Natural killer cell (primary cell): ENCODE measurements around the gene PIK3R2. TPM values are rescaled to one million over a fixed set of nuclear protein-coding genes. Genes with fewer than 3 reads are reported as not detected.

Source experiments
- ATAC-seq, 3 donors: fragments of 150-1000 bp in 2 of 3; fragments of 200-7000 bp in 1 of 3; cut with Tn5 transposase; 1 replicate in 1 of 3; 2 replicates in 2 of 3; pipeline ENCODE4 v1.10.0; 2021; ENCODE audit warnings: mild to moderate bottlenecking in 2 of 3, moderate library complexity in 2 of 3
- DNase-seq, 2 donors: peaks; one replicate each; pipeline versions ENCODE4 v3.0.0 to v3.0.0-alpha.2; 2013 to 2021; ENCODE audit warnings: mixed read lengths in 1 of 2
- H3K27ac ChIP-seq: one replicate; pipeline ENCODE4 v1.5.1; 2013; ENCODE audit warnings: mild to moderate bottlenecking, low read length
- H3K27me3 ChIP-seq: one replicate; pipeline ENCODE4 v1.6.1; 2013; ENCODE audit warnings: low read length; ENCODE audit not compliant: control insufficient read depth, insufficient read depth
- H3K36me3 ChIP-seq: one replicate; pipeline ENCODE4 v1.6.1; 2013; ENCODE audit warnings: low read length; ENCODE audit not compliant: control insufficient read depth, insufficient read depth
- H3K4me1 ChIP-seq: one replicate; pipeline ENCODE4 v1.6.1; 2013; ENCODE audit warnings: low read length; ENCODE audit not compliant: control insufficient read depth, insufficient read depth
- H3K4me3 ChIP-seq: one replicate; pipeline ENCODE4 v1.5.1; 2013; ENCODE audit warnings: low read length
- H3K9me3 ChIP-seq: one replicate; pipeline ENCODE4 v1.6.1; 2013; ENCODE audit warnings: low read length; ENCODE audit not compliant: control insufficient read depth, insufficient read depth
- H3K27ac Mint-ChIP-seq, 2 donors: one replicate each; pipeline ENCODE4 v1.8.0; 2022; ENCODE audit warnings: mild to moderate bottlenecking in 2 of 2, mixed read lengths in 2 of 2, moderate library complexity in 1 of 2
- H3K27me3 Mint-ChIP-seq, 2 donors: one replicate each; pipeline ENCODE4 v1.8.0; 2022; ENCODE audit warnings: low read depth in 2 of 2, mixed read lengths in 2 of 2
- H3K36me3 Mint-ChIP-seq: one replicate; pipeline ENCODE4 v1.8.0; 2022; ENCODE audit warnings: mixed read lengths
- H3K4me1 Mint-ChIP-seq, 2 donors: one replicate each; pipeline ENCODE4 v1.8.0; 2022; ENCODE audit warnings: mixed read lengths in 2 of 2
- H3K4me3 Mint-ChIP-seq: one replicate; pipeline ENCODE4 v1.8.0; 2022; ENCODE audit warnings: mild to moderate bottlenecking, moderate library complexity, mixed read lengths
- H3K9me3 Mint-ChIP-seq, 2 donors: one replicate each; pipeline ENCODE4 v1.8.0; 2022; ENCODE audit warnings: mixed read lengths in 2 of 2
- CTCF ChIP-seq: fragments of 200-600 bp; IDR thresholded peaks from one replicate; pipeline ENCODE4 v1.8.0; 2022; ENCODE audit warnings: antibody characterized with exemption
- WGBS: methylation state at CpG from one replicate; pipeline ENCODE4 v1.1.7; 2013; ENCODE audit warnings: missing lambda C conversion rate; ENCODE audit not compliant: insufficient coverage; 5-methylcytosine and 5-hydroxymethylcytosine counted together
- intact Hi-C: fragments of 100-400 bp; cut with micrococcal nuclease; formaldehyde crosslinking; loops from one replicate; pipeline ENCODE4 v1.14.2; 2022
- total RNA-seq, 4 donors: library from RNA; stranded (reverse); fragments of 120-200 nt in 1 of 4; gene quantifications; one replicate each; pipeline versions ENCODE4 v1.2.3 to v1.2.4, GENCODE V29; 2013 to 2022

The PIK3R2 gene
- total RNA-seq, 3 donors from 2014 or later (not counting 1 experiment from before 2014, with no cell fraction given), result 12.3 to 26.4 (median 16.0) TPM

GRCh38 chr19:18167975-18168645, 15.1 kb downstream of the PIK3R2 start:
- Mint-ChIP-seq H3K4me1 (peaks cover 5 to 25% of the 10 kb centered on the region in 2 donors), H3K36me3 (peaks cover 9% of the 10 kb centered on the region), H3K9me3 (no peaks in the 10 kb centered on the region), H3K27me3 (no peaks in the 10 kb centered on the region), H3K27ac (no peak overlapping the region), H3K4me3 (no peak overlapping the region)
- H3K27ac ChIP-seq, result peak overlapping the region; percentile 15
- ATAC-seq (peak; percentile 84 to 92 (median 90)), DNase-seq (peak; percentile 54 to 81)
- H3K9me3 ChIP-seq, result no peaks in the 10 kb centered on the region
- H3K27me3 ChIP-seq, result no peaks in the 10 kb centered on the region
- intact Hi-C loops, result loop anchor here (1.0 kb wide), 1 partner anchor 55 kb away; no protein-coding TSS in a partner anchor
- 69% methylated on average over 14 of the region's 14 CpGs for WGBS
- TF ChIP-seq CTCF, result peak; percentile 73
- peaks cover 20% of the 10 kb centered on the region for H3K36me3 ChIP-seq
- peaks cover 47% of the 10 kb centered on the region for H3K4me1 ChIP-seq
- no peak overlapping the region for H3K4me3 ChIP-seq

- ATAC-seq, result no peak
- TF ChIP-seq CTCF, result no peak
- Mint-ChIP-seq H3K27me3 (no peaks in the 10 kb centered on the region), H3K9me3 (no peaks in the 10 kb centered on the region), H3K36me3 (peaks cover 9% of the 10 kb centered on the region), H3K4me3 (no peak overlapping the region), H3K4me1 (peaks cover 5 to 32% of the 10 kb centered on the region in 2 donors), H3K27ac (peak overlapping the region in 1 of 2 donors; percentile 69)
- Histone ChIP-seq H3K36me3 (peaks cover 14% of the 10 kb centered on the region), H3K4me1 (peaks cover 53% of the 10 kb centered on the region), H3K27ac (peak overlapping the region; percentile 86), H3K9me3 (no peaks in the 10 kb centered on the region), H3K4me3 (peak overlapping the region; percentile 5), H3K27me3 (no peaks in the 10 kb centered on the region)
- 93% methylated on average over 66 of the region's 66 CpGs for WGBS
- DNase-seq, result no peak
- intact Hi-C loops, result loop anchor here (1.0 kb wide), 1 partner anchor 56 kb away; no protein-coding TSS in a partner anchor
Observed at GRCh38 chr19:18168673-18169381, 15.9 kb downstream of the PIK3R2 start.

- Mint-ChIP-seq H3K27me3 (no peaks in the 10 kb centered on the region), H3K36me3 (peaks cover 5% of the 10 kb centered on the region), H3K4me3 (no peak overlapping the region), H3K4me1 (peaks cover 10 to 39% of the 10 kb centered on the region in 2 donors), H3K9me3 (no peaks in the 10 kb centered on the region), H3K27ac (peak overlapping the region; percentile 75 to 86)
- intact Hi-C loops, result loop anchor here (5.0 kb wide), 1 partner anchor 163 kb away; the partner anchor contains the start of gene ARRDC2
- ATAC-seq (no peak), DNase-seq (no peak)
- Histone ChIP-seq H3K36me3 (peaks cover 9% of the 10 kb centered on the region), H3K27me3 (no peaks in the 10 kb centered on the region), H3K4me3 (no peak overlapping the region), H3K27ac (peak overlapping the region; percentile 86), H3K4me1 (peaks cover 67% of the 10 kb centered on the region), H3K9me3 (no peaks in the 10 kb centered on the region)
- 70% methylated on average over 13 of the region's 16 CpGs for WGBS
- no peak for TF ChIP-seq CTCF
Observed at GRCh38 chr19:18170714-18171255, 17.8 kb downstream of the PIK3R2 start.
